Mesangial cell (primary cell): ENCODE measurements around the gene RING1. TPM values are rescaled to one million over a fixed set of nuclear protein-coding genes. Genes with fewer than 3 reads are reported as not detected.

Experiments used
- total RNA-seq: library from RNA; depleted of rRNA; stranded (reverse); fragments of >200 nt; gene quantifications from 2 replicates; pipeline ENCODE4 v1.2.3, GENCODE V29; 2015

RING1 gene
- total RNA-seq: 18.4 and 27.4 TPM in 2 replicates

DNA sequence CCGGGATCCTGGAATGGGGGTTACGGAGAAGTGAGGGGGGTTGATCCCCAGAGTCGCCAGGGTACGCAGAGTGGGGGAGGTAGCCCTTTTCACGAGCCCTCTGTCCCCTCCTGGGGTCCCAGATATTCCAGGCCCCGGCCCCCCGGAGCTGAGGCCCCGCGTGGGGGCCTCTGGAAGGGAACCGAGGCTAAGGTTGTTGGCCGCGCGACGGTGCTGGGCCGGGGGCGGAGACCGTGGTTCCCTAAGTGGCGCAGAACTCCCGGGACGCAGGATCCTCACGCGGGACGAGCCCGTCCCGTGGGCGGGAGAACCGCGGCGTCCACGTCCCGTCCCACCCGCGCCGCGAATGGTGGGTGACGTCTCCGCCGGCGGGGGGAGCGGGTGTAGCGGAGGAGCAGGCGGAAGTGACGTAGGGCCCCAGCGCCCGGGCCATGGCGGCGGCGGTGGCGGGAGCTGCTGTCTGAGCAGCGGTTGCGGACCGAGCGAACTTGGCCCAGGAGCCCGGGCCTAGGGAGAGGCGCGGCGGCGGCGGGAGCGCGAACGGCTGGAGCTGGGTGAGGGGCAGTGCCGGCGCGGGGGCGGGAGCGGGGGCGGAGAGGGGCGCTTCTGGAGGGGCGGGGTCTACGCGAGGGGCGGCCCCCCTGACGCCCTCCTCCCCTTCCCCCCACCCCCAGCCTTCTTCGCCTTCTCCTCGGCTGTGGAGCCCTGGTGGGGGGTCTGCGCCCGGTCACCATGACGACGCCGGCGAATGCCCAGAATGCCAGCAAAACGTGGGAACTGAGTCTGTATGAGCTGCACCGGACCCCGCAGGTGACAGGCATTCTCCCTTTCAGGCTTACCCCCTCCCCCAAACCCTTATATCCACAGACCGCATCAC is at the start of gene RING1:
RING1 (plus strand) TSS at position 410 of the 877 bp plus-strand sequence; CDS start at position 733, 323 bp downstream.

DNA sequence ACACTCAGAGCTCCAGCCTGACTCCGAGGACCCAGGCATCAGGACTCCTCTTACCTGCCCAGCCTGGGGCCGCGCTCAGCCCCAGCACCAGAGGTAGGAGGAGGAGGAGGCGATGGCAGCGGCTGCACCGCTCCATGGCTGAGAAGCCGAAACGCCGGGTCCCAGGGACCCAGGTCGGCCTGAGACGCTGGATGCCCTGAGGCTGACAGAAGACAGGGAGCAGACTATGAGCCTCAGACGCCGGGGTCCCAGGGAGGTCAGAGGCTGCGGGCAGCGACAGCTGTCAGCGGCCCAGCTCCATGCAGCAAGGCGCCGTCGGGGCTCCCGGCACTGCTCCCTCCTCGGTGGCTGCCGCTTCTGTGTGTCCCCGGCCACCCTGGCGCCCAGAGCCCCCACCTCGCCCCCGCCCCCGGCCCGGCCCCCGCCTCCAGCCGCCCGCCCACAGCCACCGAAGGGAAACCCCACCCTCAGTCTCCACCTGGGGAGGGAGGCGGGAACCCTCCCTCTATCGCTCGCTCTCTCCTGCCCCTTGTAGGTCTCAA is 16.1 kb upstream of the RING1 start, which contains the start of gene COL11A2:
COL11A2 (minus strand) TSS at position 363 of the 542 bp plus-strand sequence; CDS start at position 136, 227 bp downstream.

DNA sequence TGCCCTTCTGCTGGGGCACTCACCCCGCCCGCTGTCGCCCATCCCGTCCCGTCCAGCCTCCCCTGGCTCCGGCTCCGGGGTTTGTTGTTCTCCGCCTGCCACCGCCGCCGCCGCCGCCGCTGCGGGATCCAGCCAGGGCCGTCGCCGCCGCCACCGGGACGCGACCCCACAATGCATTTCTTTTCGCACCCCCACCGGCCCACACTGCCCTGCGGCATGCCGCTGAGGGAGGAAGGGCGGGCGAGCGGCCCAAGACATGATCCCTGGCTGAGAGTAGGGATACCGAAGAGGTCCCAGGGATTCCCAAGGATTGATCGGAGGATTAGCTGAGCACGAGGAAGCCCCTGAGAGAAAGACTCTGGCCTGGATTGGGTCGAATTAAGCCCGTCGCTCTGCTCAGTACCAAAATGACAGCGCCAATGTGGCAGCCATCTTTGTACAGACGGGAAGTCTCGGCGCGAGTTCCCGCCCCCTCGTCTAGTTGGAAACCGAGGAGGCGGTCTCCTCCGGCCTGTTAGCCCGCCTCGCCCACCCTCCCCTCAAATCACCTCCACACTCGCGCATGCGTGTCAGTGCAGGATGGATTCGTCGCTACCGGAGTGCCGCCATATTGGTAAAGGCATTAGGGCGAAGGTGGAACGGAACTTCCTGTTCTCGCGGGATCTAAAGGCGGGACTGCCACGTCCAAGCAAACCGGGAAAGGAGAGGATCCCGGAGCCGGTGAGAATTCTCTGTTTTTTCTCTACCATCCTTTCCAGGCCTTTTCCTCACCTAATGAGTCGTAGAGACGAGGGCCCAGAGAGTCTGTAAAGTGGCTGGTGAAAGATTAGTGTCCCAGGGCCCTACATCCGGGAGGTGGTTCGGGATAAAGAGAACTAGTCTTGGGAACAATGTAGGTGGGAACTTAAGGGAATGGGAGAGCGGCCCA is 7.8 kb upstream of the RING1 start, which contains the start of the genes RXRB and SLC39A7:
RXRB (minus strand) TSS at position 447 of the 928 bp plus-strand sequence; CDS start at position 258, 189 bp downstream.
SLC39A7 (plus strand) TSS at position 649 of the 928 bp plus-strand sequence. CDS start 379 bp downstream, outside the sequence.

DNA sequence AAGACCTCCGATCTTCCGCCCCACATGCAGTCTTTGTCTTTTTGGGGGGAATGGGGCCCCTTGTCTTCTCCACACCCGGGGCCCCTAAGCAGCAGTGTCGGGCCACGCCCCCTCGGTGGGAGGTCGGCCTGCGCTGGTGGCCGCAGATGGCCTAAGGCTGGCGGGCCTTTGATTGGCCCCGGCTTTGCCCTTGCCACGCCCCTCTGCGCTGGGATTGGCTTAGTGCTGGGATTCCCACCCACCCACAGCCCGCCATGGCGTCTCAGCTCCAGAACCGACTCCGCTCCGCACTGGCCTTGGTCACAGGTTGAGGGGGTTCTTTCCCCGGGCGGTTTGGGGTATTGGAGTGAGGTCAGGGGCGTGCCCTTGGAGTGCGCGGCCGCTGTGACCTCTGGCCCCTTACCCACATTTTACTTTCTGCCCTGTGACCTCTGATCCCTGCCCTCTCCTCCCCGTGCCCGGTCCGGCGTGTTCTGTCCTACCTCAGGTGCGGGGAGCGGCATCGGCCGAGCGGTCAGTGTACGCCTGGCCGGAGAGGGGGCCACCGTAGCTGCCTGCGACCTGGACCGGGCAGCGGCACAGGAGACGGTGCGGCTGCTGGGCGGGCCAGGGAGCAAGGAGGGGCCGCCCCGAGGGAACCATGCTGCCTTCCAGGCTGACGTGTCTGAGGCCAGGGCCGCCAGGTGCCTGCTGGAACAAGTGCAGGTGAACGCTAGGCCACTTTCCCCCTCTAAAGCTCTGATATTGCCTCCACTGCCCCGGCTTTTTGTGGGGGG is 3.7 kb upstream of the RING1 start, which contains the start of gene HSD17B8:
HSD17B8 (plus strand) TSS at position 241 of the 776 bp plus-strand sequence; CDS start at position 255, 14 bp downstream.

Other genes with a start within 250 kb of the RING1 start
- gene BRD2, start 239.9 kb upstream of the RING1 start, total RNA-seq: 80.0 and 97.4 TPM in 2 replicates
- gene HLA-DOA, start 198.9 kb upstream of the RING1 start, total RNA-seq: under 0.01 TPM in 1 of 2 replicates, not detected in the other
- 6.5 TPM in 1 of 2 replicates, not detected in the other for gene HLA-DPA1, start 134.9 kb upstream of the RING1 start, total RNA-seq
- gene HLA-DPB1, start 132.5 kb upstream of the RING1 start, total RNA-seq: 6.8 and 41.1 TPM in 2 replicates
- gene COL11A2, start 16.0 kb upstream of the RING1 start, total RNA-seq: 0.33 and 0.63 TPM in 2 replicates
- gene RXRB, start 7.8 kb upstream of the RING1 start, total RNA-seq: 17.8 and 24.0 TPM in 2 replicates
- gene SLC39A7, start 7.6 kb upstream of the RING1 start, total RNA-seq: 107 and 109 TPM in 2 replicates
- 17.4 and 30.6 TPM in 2 replicates for gene HSD17B8, start 3.8 kb upstream of the RING1 start, total RNA-seq
- 33.6 and 34.9 TPM in 2 replicates for gene VPS52, start 63.4 kb downstream of the RING1 start, total RNA-seq
- 2,376 and 3,028 TPM in 2 replicates for gene RPS18, start 63.6 kb downstream of the RING1 start, total RNA-seq
- 3.7 and 16.6 TPM in 2 replicates for gene B3GALT4, start 68.6 kb downstream of the RING1 start, total RNA-seq
- 45.5 and 86.5 TPM in 2 replicates for gene WDR46, start 80.7 kb downstream of the RING1 start, total RNA-seq
- gene PFDN6, start 81.1 kb downstream of the RING1 start, total RNA-seq: 39.6 and 67.3 TPM in 2 replicates
- gene RGL2, start 90.4 kb downstream of the RING1 start, total RNA-seq: 27.1 and 50.1 TPM in 2 replicates
- 182 and 475 TPM in 2 replicates for gene TAPBP, start 105.6 kb downstream of the RING1 start, total RNA-seq
- gene ZBTB22, start 109.2 kb downstream of the RING1 start, total RNA-seq: 14.3 and 27.6 TPM in 2 replicates
- gene DAXX, start 114.5 kb downstream of the RING1 start, total RNA-seq: 27.1 and 41.7 TPM in 2 replicates
- gene KIFC1, start 183.3 kb downstream of the RING1 start, total RNA-seq: 9.0 and 126 TPM in 2 replicates
- 22.3 and 28.0 TPM in 2 replicates for gene PHF1, start 202.5 kb downstream of the RING1 start, total RNA-seq
- gene CUTA, start 209.6 kb downstream of the RING1 start, total RNA-seq: 267 and 351 TPM in 2 replicates
- gene SYNGAP1, start 211.6 kb downstream of the RING1 start, total RNA-seq: 2.3 and 8.4 TPM in 2 replicates
- 6.0 and 7.1 TPM in 2 replicates for gene ZBTB9, start 246.1 kb downstream of the RING1 start, total RNA-seq